ENCODE results near the gene MAN1C1. TPM values are rescaled to one million over a fixed set of nuclear protein-coding genes. Genes with fewer than 3 reads are reported as not detected.

MAN1C1 gene
- total and polyA plus RNA-seq, 7 donors = 1.8 to 6.7 (median 2.0) TPM

- no peak for DNase-seq
- peaks cover 0 to 63% of the 10 kb centered on the region in 2 donors for H3K36me3 ChIP-seq (ENCODE audit: insufficient read depth in 1 of 2, low read depth in 1 of 2)
- intact Hi-C loops (cut with DNase I) = loop anchor here in 1 of 2 donors (5.0 kb wide), 1 partner anchor 312 kb away; no protein-coding TSS in a partner anchor
These were observed 198.0 kb downstream of the MAN1C1 start for GRCh38 chr1:25814549-25815087.

DNA sequence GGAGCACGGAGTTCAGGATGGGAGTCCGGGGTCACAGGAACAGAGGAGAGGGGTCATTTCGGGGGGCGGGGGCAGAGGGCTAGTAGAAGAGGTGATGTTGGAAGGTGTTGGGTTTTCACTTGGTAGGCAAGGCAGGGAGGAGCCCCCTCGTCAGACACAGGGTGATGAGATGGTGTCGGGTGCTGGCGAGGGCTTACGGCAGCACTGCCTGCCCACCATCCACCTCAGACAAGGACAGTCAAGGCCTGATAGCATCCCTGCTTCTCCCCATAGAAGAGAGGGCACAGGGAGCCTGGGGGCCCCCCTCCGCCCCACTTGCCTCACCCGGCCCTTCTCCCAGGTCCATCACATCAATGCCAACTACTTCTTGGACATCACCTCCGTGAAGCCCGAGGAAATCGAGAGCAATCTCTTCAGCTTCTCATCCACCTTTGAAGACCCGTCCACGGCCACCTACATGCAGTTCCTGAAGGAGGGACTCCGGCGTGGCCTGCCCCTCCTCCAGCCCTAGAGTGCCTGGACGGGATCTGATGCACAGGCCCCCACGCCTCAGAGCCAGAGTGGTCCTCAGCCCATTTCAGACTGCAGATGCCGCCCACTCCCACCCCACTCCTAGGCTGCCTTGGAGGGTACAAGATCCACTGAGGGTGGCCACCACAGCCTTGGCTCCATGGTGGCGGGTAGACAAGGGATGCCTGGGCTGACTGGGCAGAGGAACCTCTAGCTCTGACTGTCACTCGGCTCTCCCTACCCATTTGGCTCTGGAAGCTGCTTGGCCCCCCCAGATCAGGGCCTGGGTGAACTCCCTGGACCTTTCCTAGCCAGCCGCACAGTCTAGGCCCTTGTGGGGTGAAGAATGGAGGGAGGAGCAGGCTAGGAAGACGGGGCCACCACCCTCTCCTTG, 198.9 kb downstream of the MAN1C1 start:
- Histone ChIP-seq H3K27ac (no peak overlapping the region), H3K36me3 (ENCODE audit: insufficient read depth in 1 of 2, low read depth in 1 of 2) (peaks cover 0 to 54% of the 10 kb centered on the region in 2 donors)
- DNase-seq = no peak

More at GRCh38 chr1:25814549-25815087, 198.0 kb downstream of the MAN1C1 start:
- Histone ChIP-seq H3K9me3 (no peaks in the 10 kb centered on the region), H3K27me3 (ENCODE audit: insufficient read depth in 3 of 3, low read length in 2 of 3) (no peaks in the 10 kb centered on the region), H3K27ac (no peak overlapping the region), H3K4me3 (no peak overlapping the region), H3K4me1 (peaks cover 19% of the 10 kb centered on the region)
- TF ChIP-seq CTCF (IDR thresholded peaks at IDR 0.05) = no peak
- WGBS, 3 donors = 78 to 87% (median 84%) methylated on average over 7 of the region's 7 CpGs
- ATAC-seq = no peak

DNA sequence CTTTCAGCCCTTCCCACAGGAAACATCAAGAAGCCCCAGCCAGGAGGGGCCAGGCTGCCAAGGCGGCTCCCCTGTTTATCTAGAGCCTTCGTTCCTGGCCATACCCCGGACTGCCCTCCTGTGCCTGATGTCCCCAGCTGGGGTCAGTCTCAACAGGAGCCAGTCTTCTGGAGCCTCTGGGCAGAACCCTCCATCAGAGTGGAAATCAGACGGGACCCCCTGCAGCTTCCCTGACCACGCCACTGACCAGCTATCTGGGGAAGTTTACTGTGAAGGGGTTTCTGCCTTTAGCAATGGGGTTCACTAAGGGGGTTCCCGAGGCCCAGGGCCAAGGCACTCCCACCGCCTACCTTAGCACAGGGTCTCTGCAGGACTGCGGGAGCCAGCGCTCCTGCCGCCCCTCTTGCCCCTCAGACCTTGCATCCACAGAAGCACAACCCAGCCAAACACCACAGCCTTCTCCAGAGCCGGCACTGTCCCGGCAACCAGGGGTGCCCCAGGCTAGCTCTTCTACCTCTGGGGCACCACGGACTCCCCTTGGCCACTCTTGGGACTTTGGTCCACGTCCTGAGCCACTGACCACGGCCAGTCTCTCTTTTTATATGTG, 199.6 kb downstream of the MAN1C1 start:
- Histone ChIP-seq H3K4me1 (peaks cover 17% of the 10 kb centered on the region), H3K4me3 (no peak overlapping the region), H3K9me3 (no peaks in the 10 kb centered on the region), H3K27me3 (ENCODE audit: insufficient read depth in 3 of 3, low read length in 2 of 3) (no peaks in the 10 kb centered on the region), H3K27ac (no peak overlapping the region), H3K36me3 (ENCODE audit: insufficient read depth in 1 of 2, low read depth in 1 of 2) (peaks cover 0 to 52% of the 10 kb centered on the region in 2 donors)
- TF ChIP-seq CTCF (IDR thresholded peaks at IDR 0.05) = no peak
- no peak for ATAC-seq
- WGBS, 3 donors = 81 to 87% (median 84%) methylated on average over 14 to 15 of the region's 15 CpGs
- no peak for DNase-seq
- intact Hi-C loops (cut with DNase I) = no loop called here

More for the DNA sequence above, 198.9 kb downstream of the MAN1C1 start:
- Histone ChIP-seq H3K9me3 (no peaks in the 10 kb centered on the region), H3K27me3 (ENCODE audit: insufficient read depth in 3 of 3, low read length in 2 of 3) (no peaks in the 10 kb centered on the region), H3K4me3 (no peak overlapping the region), H3K4me1 (peaks cover 15% of the 10 kb centered on the region)
- no peak for ATAC-seq
- no peak for TF ChIP-seq CTCF (IDR thresholded peaks at IDR 0.05)
- intact Hi-C loops (cut with DNase I) = no loop called here
- whole genome bisulfite sequencing, 3 donors = 87 to 91% (median 89%) methylated on average over 24 of the region's 24 CpGs

DNA sequence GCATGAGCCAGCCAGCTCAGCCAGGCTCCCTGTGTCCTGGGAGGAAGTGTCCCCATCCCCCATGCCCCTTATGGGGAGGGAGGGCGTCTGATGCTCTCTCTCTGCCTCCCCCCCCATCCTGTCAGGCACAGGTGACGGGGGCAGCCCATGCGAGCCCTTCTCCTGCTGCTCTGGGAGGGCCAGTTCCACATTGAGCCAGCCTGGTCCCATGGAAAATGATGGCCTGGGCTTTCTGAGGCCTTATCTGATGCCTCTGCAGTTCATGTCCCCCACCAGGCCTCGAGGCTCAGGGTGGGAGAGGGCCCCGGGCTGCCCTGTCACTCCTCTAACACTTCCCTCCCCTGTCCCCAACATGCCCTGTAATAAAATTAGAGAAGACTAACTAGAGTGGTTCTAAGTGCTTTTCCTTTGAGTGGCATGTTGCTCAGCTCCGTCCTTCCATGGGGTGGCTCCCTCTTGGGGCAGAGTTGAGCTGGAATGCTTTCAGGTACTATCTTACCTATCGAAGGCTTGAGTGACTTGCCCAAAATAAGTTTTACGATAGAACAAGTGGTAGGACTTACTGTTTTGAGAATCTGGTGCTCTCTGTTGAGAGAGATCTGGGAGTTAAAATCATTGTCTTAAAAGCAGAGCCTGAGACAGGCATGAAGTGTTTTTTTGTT, 201.4 kb downstream of the MAN1C1 start:
- Histone ChIP-seq H3K4me1 (peaks cover 31% of the 10 kb centered on the region), H3K9me3 (no peaks in the 10 kb centered on the region), H3K36me3 (ENCODE audit: insufficient read depth in 1 of 2, low read depth in 1 of 2) (peaks cover 0 to 37% of the 10 kb centered on the region in 2 donors), H3K27ac (no peak overlapping the region), H3K27me3 (ENCODE audit: insufficient read depth in 3 of 3, low read length in 2 of 3) (no peaks in the 10 kb centered on the region), H3K4me3 (no peak overlapping the region)
- no peak for DNase-seq
- ATAC-seq = no peak
- WGBS, 3 donors = 37 to 51% (median 38%) methylated on average over 8 of the region's 8 CpGs
- intact Hi-C loops (cut with DNase I) = no loop called here
- TF ChIP-seq CTCF (IDR thresholded peaks at IDR 0.05) = no peak

Measured in psoas muscle (tissue), 8 donors.